Measurements from ENCODE around the gene PXN. TPM values are rescaled to one million over a fixed set of nuclear protein-coding genes. Genes with fewer than 3 reads are reported as not detected.

Gene PXN
- total and polyA plus RNA-seq, 5 donors from 2014 or later, result 64.3 to 205 (median 78.7) TPM

GRCh38 chr12:120225200-120225558 is 40.4 kb downstream of the PXN start:
- Histone ChIP-seq H3K27ac (ENCODE audit: insufficient read depth, low read length, poor library complexity, severe bottlenecking) (no peak overlapping the region), H3K27me3 (ENCODE audit: control insufficient read depth, insufficient read depth, low read length) (no peaks in the 10 kb centered on the region), H3K9me3 (ENCODE audit: control insufficient read depth in 2 of 2, low read length in 2 of 2) (no peaks in the 10 kb centered on the region), H3K36me3 (ENCODE audit: control insufficient read depth, insufficient read depth, low read length) (peaks cover 48% of the 10 kb centered on the region), H3K4me1 (ENCODE audit: control insufficient read depth, insufficient read depth, low read length, poor library complexity, severe bottlenecking) (peaks cover 44% of the 10 kb centered on the region), H3K4me3 (ENCODE audit: low read depth, low read length) (no peak overlapping the region)
- DNase-seq, result no peak
- Mint-ChIP-seq H3K27ac (peak overlapping the region in 2 of 3 donors; percentile 68 to 91), H3K27me3 (no peaks in the 10 kb centered on the region), H3K36me3 (peaks cover 7% of the 10 kb centered on the region), H3K9me3 (no peaks in the 10 kb centered on the region), H3K4me1 (peaks cover 6 to 51% (median 18%) of the 10 kb centered on the region in 4 donors), H3K4me3 (peak overlapping the region in 2 of 4 donors; percentile 61 to 83)
- ATAC-seq (ENCODE audit: low read depth in 2 of 2), result no peak

GRCh38 chr12:120224304-120225199 is 41.0 kb downstream of the PXN start:
- ATAC-seq (ENCODE audit: low read depth in 2 of 2) (no peak), DNase-seq (no peak)
- peak overlapping the region in 2 of 3 donors; percentile 43 to 55 for H3K27ac Mint-ChIP-seq
- Histone ChIP-seq H3K9me3 (ENCODE audit: control insufficient read depth in 2 of 2, low read length in 2 of 2) (no peaks in the 10 kb centered on the region), H3K4me3 (ENCODE audit: low read depth, low read length) (no peak overlapping the region), H3K27ac (ENCODE audit: insufficient read depth, low read length, poor library complexity, severe bottlenecking) (no peak overlapping the region), H3K36me3 (ENCODE audit: control insufficient read depth, insufficient read depth, low read length) (peaks cover 54% of the 10 kb centered on the region), H3K4me1 (ENCODE audit: control insufficient read depth, insufficient read depth, low read length, poor library complexity, severe bottlenecking) (peaks cover 38% of the 10 kb centered on the region), H3K27me3 (ENCODE audit: control insufficient read depth, insufficient read depth, low read length) (no peaks in the 10 kb centered on the region)
- peak overlapping the region in 1 of 4 donors; percentile 7 for H3K4me3 Mint-ChIP-seq
- H3K36me3 Mint-ChIP-seq, result peaks cover 7% of the 10 kb centered on the region
- peaks cover 6 to 45% (median 18%) of the 10 kb centered on the region in 4 donors for H3K4me1 Mint-ChIP-seq
- H3K27me3 Mint-ChIP-seq, result no peaks in the 10 kb centered on the region
- no peaks in the 10 kb centered on the region for H3K9me3 Mint-ChIP-seq

GRCh38 chr12:120223458-120224303 is 41.8 kb downstream of the PXN start:
- no peak for ATAC-seq (ENCODE audit: low read depth in 2 of 2)
- no peak overlapping the region for H3K27ac ChIP-seq (ENCODE audit: insufficient read depth, low read length, poor library complexity, severe bottlenecking)
- peaks cover 63% of the 10 kb centered on the region for H3K36me3 ChIP-seq (ENCODE audit: control insufficient read depth, insufficient read depth, low read length)
- H3K36me3 Mint-ChIP-seq, result peaks cover 7% of the 10 kb centered on the region
- H3K27me3 ChIP-seq (ENCODE audit: control insufficient read depth, insufficient read depth, low read length), result no peaks in the 10 kb centered on the region
- no peak for DNase-seq
- H3K4me1 Mint-ChIP-seq, result peaks cover 6 to 36% (median 17%) of the 10 kb centered on the region in 4 donors
- H3K4me3 ChIP-seq (ENCODE audit: low read depth, low read length), result no peak overlapping the region
- no peak overlapping the region for H3K27ac Mint-ChIP-seq
- no peak overlapping the region for H3K4me3 Mint-ChIP-seq
- H3K4me1 ChIP-seq (ENCODE audit: control insufficient read depth, insufficient read depth, low read length, poor library complexity, severe bottlenecking), result peaks cover 29% of the 10 kb centered on the region
- no peaks in the 10 kb centered on the region for H3K9me3 Mint-ChIP-seq
- H3K9me3 ChIP-seq (ENCODE audit: control insufficient read depth in 2 of 2, low read length in 2 of 2), result no peaks in the 10 kb centered on the region
- H3K27me3 Mint-ChIP-seq, result no peaks in the 10 kb centered on the region

GRCh38 chr12:120222288-120222832 is 43.2 kb downstream of the PXN start:
- Histone ChIP-seq H3K4me3 (ENCODE audit: low read depth, low read length) (no peak overlapping the region), H3K27ac (ENCODE audit: insufficient read depth, low read length, poor library complexity, severe bottlenecking) (no peak overlapping the region), H3K36me3 (ENCODE audit: control insufficient read depth, insufficient read depth, low read length) (peaks cover 71% of the 10 kb centered on the region), H3K9me3 (ENCODE audit: control insufficient read depth in 2 of 2, low read length in 2 of 2) (no peaks in the 10 kb centered on the region), H3K27me3 (ENCODE audit: control insufficient read depth, insufficient read depth, low read length) (no peaks in the 10 kb centered on the region), H3K4me1 (ENCODE audit: control insufficient read depth, insufficient read depth, low read length, poor library complexity, severe bottlenecking) (peaks cover 20% of the 10 kb centered on the region)
- peaks cover 7% of the 10 kb centered on the region for H3K36me3 Mint-ChIP-seq
- DNase-seq (no peak), ATAC-seq (ENCODE audit: low read depth in 2 of 2) (no peak)
- H3K27me3 Mint-ChIP-seq, result no peaks in the 10 kb centered on the region
- H3K9me3 Mint-ChIP-seq, result no peaks in the 10 kb centered on the region
- peaks cover 0 to 23% (median 12%) of the 10 kb centered on the region in 4 donors for H3K4me1 Mint-ChIP-seq
- peak overlapping the region in 1 of 4 donors; percentile 63 for H3K4me3 Mint-ChIP-seq
- no peak overlapping the region for H3K27ac Mint-ChIP-seq

- H3K9me3 ChIP-seq (ENCODE audit: control insufficient read depth in 2 of 2, low read length in 2 of 2), result no peaks in the 10 kb centered on the region
- Mint-ChIP-seq H3K36me3 (peaks cover 7% of the 10 kb centered on the region), H3K27me3 (no peaks in the 10 kb centered on the region), H3K27ac (no peak overlapping the region), H3K4me3 (peak overlapping the region in 1 of 4 donors; percentile 54), H3K4me1 (peaks cover 0 to 17% (median 12%) of the 10 kb centered on the region in 4 donors), H3K9me3 (no peaks in the 10 kb centered on the region)
- H3K27ac ChIP-seq (ENCODE audit: insufficient read depth, low read length, poor library complexity, severe bottlenecking), result no peak overlapping the region
- no peak for DNase-seq
- peaks cover 18% of the 10 kb centered on the region for H3K4me1 ChIP-seq (ENCODE audit: control insufficient read depth, insufficient read depth, low read length, poor library complexity, severe bottlenecking)
- H3K36me3 ChIP-seq (ENCODE audit: control insufficient read depth, insufficient read depth, low read length), result peaks cover 67% of the 10 kb centered on the region
- H3K27me3 ChIP-seq (ENCODE audit: control insufficient read depth, insufficient read depth, low read length), result no peaks in the 10 kb centered on the region
- H3K4me3 ChIP-seq (ENCODE audit: low read depth, low read length), result no peak overlapping the region
- ATAC-seq (ENCODE audit: low read depth in 2 of 2), result no peak
These were observed 44.0 kb downstream of the PXN start for GRCh38 chr12:120221576-120221900.

GRCh38 chr12:120220838-120221575 is 44.5 kb downstream of the PXN start:
- Mint-ChIP-seq H3K4me3 (no peak overlapping the region), H3K27me3 (no peaks in the 10 kb centered on the region), H3K4me1 (peaks cover 0 to 12% (median 9%) of the 10 kb centered on the region in 4 donors), H3K36me3 (peaks cover 8% of the 10 kb centered on the region), H3K27ac (peak overlapping the region in 1 of 3 donors; percentile 83), H3K9me3 (no peaks in the 10 kb centered on the region)
- ATAC-seq (ENCODE audit: low read depth in 2 of 2) (no peak), DNase-seq (no peak)
- H3K27me3 ChIP-seq (ENCODE audit: control insufficient read depth, insufficient read depth, low read length), result no peaks in the 10 kb centered on the region
- no peak overlapping the region for H3K4me3 ChIP-seq (ENCODE audit: low read depth, low read length)
- H3K27ac ChIP-seq (ENCODE audit: insufficient read depth, low read length, poor library complexity, severe bottlenecking), result no peak overlapping the region
- no peaks in the 10 kb centered on the region for H3K9me3 ChIP-seq (ENCODE audit: control insufficient read depth in 2 of 2, low read length in 2 of 2)
- H3K36me3 ChIP-seq (ENCODE audit: control insufficient read depth, insufficient read depth, low read length), result peaks cover 62% of the 10 kb centered on the region
- peaks cover 12% of the 10 kb centered on the region for H3K4me1 ChIP-seq (ENCODE audit: control insufficient read depth, insufficient read depth, low read length, poor library complexity, severe bottlenecking)
